Muscle layer of duodenum (tissue), 2 donors: Measurements from ENCODE around the gene DNAJB6.

Experiments
- H3K27ac ChIP-seq: one replicate; pipeline ENCODE4 v1.7.0; 2013; ENCODE audit warnings: mild to moderate bottlenecking, low read length
- H3K27me3 ChIP-seq: one replicate; pipeline ENCODE4 v1.7.0; 2013; ENCODE audit warnings: low read depth, mild to moderate bottlenecking, control low read depth, low read length
- H3K36me3 ChIP-seq, 2 donors: one replicate each; pipeline ENCODE4 v1.7.0; 2013; ENCODE audit warnings: low read length in 2 of 2, control low read depth in 1 of 2, mild to moderate bottlenecking in 1 of 2; ENCODE audit not compliant: insufficient read depth in 2 of 2, control insufficient read depth in 1 of 2
- H3K4me1 ChIP-seq, 2 donors: one replicate each; pipeline ENCODE4 v1.7.0; 2013; ENCODE audit warnings: low read length in 2 of 2, mild to moderate bottlenecking in 2 of 2, control low read depth in 1 of 2, moderate library complexity in 1 of 2; ENCODE audit not compliant: insufficient read depth in 2 of 2, control insufficient read depth in 1 of 2
- H3K4me3 ChIP-seq, 2 donors: one replicate each; pipeline ENCODE4 v1.7.0; 2013; ENCODE audit warnings: low read length in 2 of 2, low read depth in 1 of 2, mild to moderate bottlenecking in 1 of 2
- H3K9me3 ChIP-seq, 2 donors: one replicate each; pipeline ENCODE4 v1.7.0; 2013; ENCODE audit warnings: low read length in 2 of 2, control low read depth in 1 of 2, mild to moderate bottlenecking in 1 of 2; ENCODE audit not compliant: control insufficient read depth in 1 of 2
- donor health status: healthy.

DNAJB6 gene

DNA sequence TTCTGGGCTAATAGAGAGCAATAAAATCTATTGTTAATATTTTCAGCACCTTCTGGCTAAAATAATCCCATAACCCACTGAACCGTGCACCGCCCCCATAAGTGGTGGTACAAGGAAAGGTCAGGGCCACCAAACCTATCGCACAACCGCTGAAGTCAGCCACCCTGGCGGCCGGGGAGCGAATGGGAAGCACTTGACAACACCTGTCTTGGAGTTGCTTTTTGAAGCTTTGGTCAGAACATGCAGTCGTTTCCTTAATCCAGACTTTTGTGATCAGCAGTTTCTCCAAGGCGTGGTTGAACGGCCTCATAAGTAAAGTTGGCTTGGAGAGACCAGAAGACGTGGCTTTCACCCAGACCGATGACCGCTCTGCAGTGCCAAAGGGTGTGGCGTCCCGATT, 97.4 kb downstream of the DNAJB6 start:
- Histone ChIP-seq H3K27me3 (peaks cover 4% of the 10 kb centered on the region), H3K36me3 (no peaks in the 10 kb centered on the region), H3K4me1 (peaks cover 0 to 10% of the 10 kb centered on the region in 2 donors), H3K27ac (no peak overlapping the region), H3K4me3 (no peak overlapping the region), H3K9me3 (no peaks in the 10 kb centered on the region)

DNA sequence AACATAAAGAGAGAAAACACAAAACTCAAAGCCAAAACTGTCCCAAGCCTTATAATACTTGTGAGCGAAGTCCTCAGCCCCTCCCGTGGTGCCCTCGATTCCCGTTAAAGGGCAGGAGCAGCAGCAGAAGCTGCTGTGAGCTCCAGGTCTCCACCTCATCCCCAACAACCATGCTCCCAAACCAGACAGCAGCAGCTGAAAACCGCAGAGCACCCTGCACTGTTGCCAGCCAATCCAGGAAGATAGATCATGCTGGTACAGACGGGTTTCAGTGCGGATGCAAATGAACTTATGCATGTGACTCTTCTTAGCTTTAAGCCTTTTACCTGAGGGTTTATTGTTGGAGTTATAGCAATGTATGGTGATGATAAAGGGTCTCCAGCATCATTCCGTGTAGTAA, 97.9 kb downstream of the DNAJB6 start:
- Histone ChIP-seq H3K27me3 (peaks cover 4% of the 10 kb centered on the region), H3K36me3 (no peaks in the 10 kb centered on the region), H3K4me1 (peaks cover 0 to 10% of the 10 kb centered on the region in 2 donors), H3K4me3 (no peak overlapping the region), H3K9me3 (no peaks in the 10 kb centered on the region), H3K27ac (no peak overlapping the region)

DNA sequence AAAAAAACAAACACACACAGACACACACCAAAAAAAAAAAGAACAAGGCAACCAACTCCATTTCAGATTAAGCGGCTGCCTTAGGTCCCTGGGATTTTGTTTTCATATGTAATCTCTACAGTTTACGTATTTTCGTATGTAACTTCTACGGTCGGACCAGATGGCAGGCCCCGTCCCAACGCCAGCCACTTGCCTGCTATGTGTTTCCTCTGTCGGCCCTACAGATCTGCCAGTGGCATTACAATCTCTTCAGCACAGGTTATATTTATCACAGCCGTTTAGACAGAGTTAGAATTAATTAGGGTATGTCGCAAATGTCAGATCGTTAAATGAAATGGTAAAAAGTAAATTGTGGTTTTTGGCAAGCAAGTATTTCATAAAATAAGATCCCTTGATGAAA, 99.3 kb downstream of the DNAJB6 start:
- Histone ChIP-seq H3K4me1 (peaks cover 0 to 10% of the 10 kb centered on the region in 2 donors), H3K27me3 (peaks cover 4% of the 10 kb centered on the region), H3K4me3 (no peak overlapping the region), H3K36me3 (no peaks in the 10 kb centered on the region), H3K9me3 (no peaks in the 10 kb centered on the region), H3K27ac (no peak overlapping the region)

DNA sequence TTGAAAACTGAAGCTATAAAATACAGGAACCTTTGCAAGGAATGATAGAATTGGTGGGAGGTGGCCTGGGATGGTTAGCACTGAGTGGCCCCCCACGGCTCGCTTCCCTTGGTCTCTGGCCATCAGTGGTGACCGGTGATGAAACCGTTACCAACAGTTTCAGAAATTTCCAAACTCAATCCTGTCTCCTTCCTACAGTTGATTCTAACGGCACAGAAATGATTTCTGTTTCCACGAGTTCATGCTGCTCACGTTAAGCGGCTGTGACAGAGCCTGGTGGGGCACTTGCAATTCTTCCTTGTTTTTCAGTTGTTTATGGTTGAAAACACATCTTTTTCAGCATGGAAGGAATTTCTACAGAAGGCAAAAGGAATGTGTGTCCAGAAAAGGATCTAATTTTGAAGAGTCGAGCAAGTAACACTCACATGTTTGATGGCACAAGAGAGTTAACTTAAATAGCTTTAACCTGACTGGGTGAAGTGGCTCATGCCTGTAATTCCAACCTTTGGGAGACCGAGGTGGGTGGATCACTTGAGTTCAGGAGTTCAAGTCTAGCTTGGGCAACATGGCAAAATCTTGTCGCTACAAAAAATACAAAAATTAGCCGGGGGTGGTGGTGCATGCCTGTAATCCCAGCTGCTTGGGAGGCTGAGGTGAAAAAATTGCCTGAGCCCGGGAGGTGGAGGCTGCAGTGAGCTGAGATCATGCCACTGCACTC, 100.1 kb downstream of the DNAJB6 start:
- no peaks in the 10 kb centered on the region for H3K36me3 ChIP-seq
- no peak overlapping the region for H3K27ac ChIP-seq
- H3K9me3 ChIP-seq = no peaks in the 10 kb centered on the region
- H3K4me3 ChIP-seq = no peak overlapping the region
- peaks cover 0 to 10% of the 10 kb centered on the region in 2 donors for H3K4me1 ChIP-seq
- H3K27me3 ChIP-seq = peaks cover 4% of the 10 kb centered on the region

DNA sequence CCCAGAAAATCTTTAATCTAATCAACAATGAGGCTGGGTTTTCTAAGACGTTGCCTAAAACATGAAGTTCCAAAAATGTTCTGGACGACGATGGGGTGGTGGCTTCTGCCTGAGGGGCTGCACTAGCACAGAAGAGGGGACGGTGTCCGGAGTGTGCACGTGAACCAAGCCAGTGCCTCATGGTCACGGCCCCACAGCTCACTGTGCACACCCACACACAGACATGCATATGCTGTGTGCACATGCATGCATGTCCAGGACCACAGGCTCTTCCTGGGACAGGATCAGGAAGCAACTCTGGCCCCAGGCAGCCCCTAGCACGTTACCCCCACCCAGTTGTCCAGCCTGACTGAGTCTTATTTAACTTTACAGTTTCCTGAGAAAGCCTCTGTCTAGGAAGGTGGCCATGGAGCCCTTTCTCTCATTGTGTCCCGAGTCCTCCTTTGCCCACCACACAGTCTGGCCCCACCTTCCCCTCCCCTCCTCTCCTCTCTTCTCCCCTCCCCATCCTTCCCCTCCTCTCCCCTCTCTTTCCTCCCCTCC, 100.8 kb downstream of the DNAJB6 start:
- Histone ChIP-seq H3K9me3 (no peaks in the 10 kb centered on the region), H3K4me1 (peaks cover 0 to 6% of the 10 kb centered on the region in 2 donors), H3K4me3 (no peak overlapping the region), H3K36me3 (no peaks in the 10 kb centered on the region), H3K27ac (no peak overlapping the region), H3K27me3 (peaks cover 4% of the 10 kb centered on the region)

GRCh38 chr7:157438121-157439025, 101.6 kb downstream of the DNAJB6 start:
- H3K4me3 ChIP-seq = no peak overlapping the region
- no peaks in the 10 kb centered on the region for H3K9me3 ChIP-seq
- H3K4me1 ChIP-seq = no peaks in the 10 kb centered on the region
- H3K27me3 ChIP-seq = peaks cover 4% of the 10 kb centered on the region
- H3K27ac ChIP-seq = no peak overlapping the region
- no peaks in the 10 kb centered on the region for H3K36me3 ChIP-seq

GRCh38 chr7:157439149-157439548, 102.3 kb downstream of the DNAJB6 start:
- H3K27me3 ChIP-seq = peaks cover 4% of the 10 kb centered on the region
- H3K4me1 ChIP-seq = no peaks in the 10 kb centered on the region
- H3K4me3 ChIP-seq = no peak overlapping the region
- no peaks in the 10 kb centered on the region for H3K36me3 ChIP-seq
- H3K9me3 ChIP-seq = no peaks in the 10 kb centered on the region
- no peak overlapping the region for H3K27ac ChIP-seq

DNA sequence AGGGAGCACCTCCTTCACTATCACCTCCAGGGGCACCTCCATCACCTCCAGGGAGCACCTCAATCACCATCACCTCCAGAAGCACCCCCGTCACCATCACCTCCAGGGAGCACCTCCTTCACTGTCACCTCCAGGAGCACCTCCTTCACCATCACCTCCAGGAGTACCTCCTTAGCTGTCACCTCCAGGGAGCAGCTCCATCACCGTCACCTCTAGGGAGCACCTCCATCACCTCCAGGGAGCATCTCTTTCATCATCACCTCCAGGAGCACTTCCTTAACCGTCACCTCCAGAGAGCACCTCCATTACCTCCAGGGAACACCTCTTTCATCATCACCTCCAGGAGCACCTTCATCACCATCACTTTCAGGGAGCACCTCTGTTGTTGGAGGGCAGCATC, 103.0 kb downstream of the DNAJB6 start:
- Histone ChIP-seq H3K9me3 (no peaks in the 10 kb centered on the region), H3K27me3 (peaks cover 4% of the 10 kb centered on the region), H3K36me3 (no peaks in the 10 kb centered on the region), H3K4me3 (no peak overlapping the region), H3K4me1 (no peaks in the 10 kb centered on the region), H3K27ac (no peak overlapping the region)

DNA sequence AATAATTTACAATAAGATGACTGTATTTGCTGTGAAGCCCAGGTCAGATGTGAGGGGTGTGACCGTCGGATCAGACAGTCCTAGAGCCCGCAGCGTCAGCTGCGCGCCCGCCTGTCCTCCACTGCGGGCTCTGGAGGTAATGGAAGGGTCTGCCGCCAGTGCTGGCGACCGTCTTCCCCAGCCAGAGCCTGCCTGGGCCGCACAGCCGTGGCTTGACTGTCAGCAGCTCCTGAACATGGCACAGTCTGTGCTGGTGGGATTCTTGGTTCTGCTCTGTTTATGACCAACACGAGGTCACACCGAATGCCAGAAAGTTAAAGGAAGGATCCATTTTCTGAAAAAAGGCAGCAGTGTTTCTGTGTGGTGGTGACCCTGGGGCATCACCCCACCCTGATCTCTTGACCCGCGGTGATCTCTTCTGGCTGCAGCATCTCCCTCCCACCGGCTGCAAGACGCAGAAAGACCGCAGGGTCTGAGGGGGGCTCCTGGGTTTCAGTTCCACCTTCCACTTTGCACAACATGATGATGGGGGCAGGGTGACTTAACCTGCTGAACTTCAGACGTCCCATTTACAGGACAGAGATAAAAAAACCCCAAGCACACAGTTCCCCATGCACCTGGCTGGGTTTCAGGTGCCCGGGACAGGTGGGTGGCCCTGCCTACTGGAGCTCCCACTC, 103.7 kb downstream of the DNAJB6 start:
- no peak overlapping the region for H3K4me3 ChIP-seq
- peaks cover 4% of the 10 kb centered on the region for H3K27me3 ChIP-seq
- no peaks in the 10 kb centered on the region for H3K9me3 ChIP-seq
- no peak overlapping the region for H3K27ac ChIP-seq
- no peaks in the 10 kb centered on the region for H3K36me3 ChIP-seq
- no peaks in the 10 kb centered on the region for H3K4me1 ChIP-seq

DNA sequence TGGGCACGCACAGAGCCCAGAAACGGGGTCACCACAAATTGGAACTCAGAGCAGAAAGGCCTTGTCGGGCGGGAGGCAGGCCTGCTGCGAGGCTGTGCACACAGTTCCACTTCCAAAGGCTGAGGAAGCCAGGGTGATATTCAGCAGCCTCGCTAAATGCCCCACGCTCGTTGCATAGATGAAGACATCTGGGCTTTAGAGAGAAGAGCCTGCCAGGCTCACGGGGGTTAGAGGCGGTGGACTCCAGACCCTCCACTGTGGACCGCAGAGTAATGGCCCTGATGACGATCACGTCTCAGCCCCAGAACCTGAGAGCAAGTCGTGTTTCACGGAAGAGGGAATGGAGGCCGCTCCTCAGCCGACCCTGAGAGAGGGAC, 104.2 kb downstream of the DNAJB6 start:
- Histone ChIP-seq H3K4me3 (no peak overlapping the region), H3K36me3 (no peaks in the 10 kb centered on the region), H3K27me3 (peaks cover 4% of the 10 kb centered on the region), H3K4me1 (no peaks in the 10 kb centered on the region), H3K9me3 (no peaks in the 10 kb centered on the region), H3K27ac (no peak overlapping the region)

- H3K27me3 ChIP-seq = peaks cover 4% of the 10 kb centered on the region
- H3K4me1 ChIP-seq = no peaks in the 10 kb centered on the region
- no peaks in the 10 kb centered on the region for H3K36me3 ChIP-seq
- H3K4me3 ChIP-seq = no peak overlapping the region
- H3K9me3 ChIP-seq = no peaks in the 10 kb centered on the region
- no peak overlapping the region for H3K27ac ChIP-seq
Observed at GRCh38 chr7:157442456-157442855, 105.7 kb downstream of the DNAJB6 start.
